ENCODE results near the gene USP49.

- TF ChIP-seq, protein P1, sequence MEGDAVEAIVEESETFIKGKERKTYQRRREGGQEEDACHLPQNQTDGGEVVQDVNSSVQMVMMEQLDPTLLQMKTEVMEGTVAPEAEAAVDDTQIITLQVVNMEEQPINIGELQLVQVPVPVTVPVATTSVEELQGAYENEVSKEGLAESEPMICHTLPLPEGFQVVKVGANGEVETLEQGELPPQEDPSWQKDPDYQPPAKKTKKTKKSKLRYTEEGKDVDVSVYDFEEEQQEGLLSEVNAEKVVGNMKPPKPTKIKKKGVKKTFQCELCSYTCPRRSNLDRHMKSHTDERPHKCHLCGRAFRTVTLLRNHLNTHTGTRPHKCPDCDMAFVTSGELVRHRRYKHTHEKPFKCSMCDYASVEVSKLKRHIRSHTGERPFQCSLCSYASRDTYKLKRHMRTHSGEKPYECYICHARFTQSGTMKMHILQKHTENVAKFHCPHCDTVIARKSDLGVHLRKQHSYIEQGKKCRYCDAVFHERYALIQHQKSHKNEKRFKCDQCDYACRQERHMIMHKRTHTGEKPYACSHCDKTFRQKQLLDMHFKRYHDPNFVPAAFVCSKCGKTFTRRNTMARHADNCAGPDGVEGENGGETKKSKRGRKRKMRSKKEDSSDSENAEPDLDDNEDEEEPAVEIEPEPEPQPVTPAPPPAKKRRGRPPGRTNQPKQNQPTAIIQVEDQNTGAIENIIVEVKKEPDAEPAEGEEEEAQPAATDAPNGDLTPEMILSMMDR (IDR thresholded peaks at IDR 0.05 in 2 of 3, conservative IDR thresholded peaks at IDR 0.05 in 1 of 3; ENCODE audit: borderline replicate concordance in 1 of 3, insufficient read depth in 1 of 3, low read depth in 2 of 3, low read length in 2 of 3), result no peak
- no peak for TF ChIP-seq POLR2A (IDR thresholded peaks at IDR 0.05; ENCODE audit: borderline replicate concordance, extremely low read depth, insufficient read depth, insufficient read length)
- no peak for TF ChIP-seq ZBTB33 (IDR thresholded peaks at IDR 0.05; ENCODE audit: extremely low read depth, insufficient replicate concordance, low read length)
- TF ChIP-seq EZH2 (IDR thresholded peaks at IDR 0.05), result no peak
- no peak for TF ChIP-seq POLR2AphosphoS5 (IDR thresholded peaks at IDR 0.05; ENCODE audit: low read depth, low read length)
- TF ChIP-seq EZH2phosphoT487 (IDR thresholded peaks at IDR 0.05; ENCODE audit: borderline replicate concordance), result no peak
- TF ChIP-seq EGR1 (IDR thresholded peaks at IDR 0.05; ENCODE audit: low read depth), result no peak
- no peak for TF ChIP-seq SRF (IDR thresholded peaks at IDR 0.05; ENCODE audit: low read depth)
- TF ChIP-seq REST (IDR thresholded peaks at IDR 0.05; ENCODE audit: low read depth), result no peak
- TF ChIP-seq JUND (IDR thresholded peaks at IDR 0.05), result no peak
- no peak for TF ChIP-seq SP1 (IDR thresholded peaks at IDR 0.05; ENCODE audit: low read depth)
- no peak for TF ChIP-seq YY1 (IDR thresholded peaks at IDR 0.05; ENCODE audit: extremely low read depth, insufficient replicate concordance, low read depth, low read length)
Observed at GRCh38 chr6:41743406-41744235, 151.6 kb downstream of the USP49 start.

All from HCT116 (cell line).